Stimulated activated CD8-positive, alpha-beta memory T cell treated with anti-CD3 and anti-CD28 coated beads, Interleukin-2, amount 100 ng/mL, for 1 hour (primary cell): Measurements from ENCODE around the gene SELENON.

ENCODE experiments used
- DNase-seq, 2 donors: peaks; one replicate each; pipeline ENCODE4 v3.0.0-alpha.2; 2020; ENCODE audit warnings: low read depth in 2 of 2

The SELENON gene

GRCh38 chr1:25770541-25771220 lies 29.3 kb upstream of the SELENON start:
- no peak for DNase-seq

DNA sequence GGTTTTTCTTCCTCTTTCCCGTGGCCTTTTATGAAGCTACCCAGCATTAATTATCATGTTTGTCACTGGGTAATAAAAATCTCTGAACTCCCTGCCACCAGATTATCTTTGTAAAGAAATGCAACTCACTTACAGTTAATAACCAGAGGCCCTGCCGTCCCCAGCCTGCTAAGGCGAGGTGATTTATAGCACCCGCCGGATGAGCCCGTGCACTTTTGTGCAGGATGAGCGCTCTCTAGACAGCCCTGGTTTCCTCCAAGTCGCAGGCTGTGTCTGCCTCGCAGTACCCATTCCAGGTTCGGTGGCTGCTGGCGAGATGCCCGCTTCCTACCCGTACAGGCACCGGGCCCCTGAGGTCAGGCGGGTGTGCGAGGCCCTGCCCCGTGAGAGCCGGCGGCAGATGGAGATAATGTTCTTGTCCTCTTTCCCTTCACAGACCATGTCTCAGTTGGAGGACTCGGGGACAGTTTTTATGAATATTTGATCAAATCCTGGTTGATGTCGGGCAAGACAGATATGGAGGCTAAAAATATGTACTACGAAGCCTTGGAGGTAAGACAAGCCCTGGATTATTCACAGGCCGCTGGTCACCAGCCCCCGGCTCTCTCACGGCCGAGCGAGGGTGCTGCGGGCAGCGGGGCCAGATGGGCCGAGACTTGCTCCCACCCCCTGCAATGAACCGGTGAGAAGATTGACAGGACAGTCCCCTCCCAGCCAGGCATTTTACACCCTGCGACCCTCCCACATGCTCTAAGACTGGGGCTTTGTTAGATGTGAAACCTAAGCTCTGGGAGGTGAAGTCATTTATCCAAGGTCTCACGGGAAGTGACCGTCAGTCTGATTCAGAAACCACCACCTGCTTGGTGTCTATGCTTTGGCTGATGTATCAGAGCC lies 28.5 kb upstream of the SELENON start:
- no peak for DNase-seq

- DNase-seq: no peak
These were observed 27.8 kb upstream of the SELENON start for GRCh38 chr1:25772164-25772563.

- DNase-seq: no peak
These were observed 27.2 kb upstream of the SELENON start for GRCh38 chr1:25772692-25773245.

- DNase-seq: no peak
These were observed 26.4 kb upstream of the SELENON start for GRCh38 chr1:25773441-25774125.

- no peak for DNase-seq
These were observed 25.7 kb upstream of the SELENON start for GRCh38 chr1:25774206-25774803.

DNA sequence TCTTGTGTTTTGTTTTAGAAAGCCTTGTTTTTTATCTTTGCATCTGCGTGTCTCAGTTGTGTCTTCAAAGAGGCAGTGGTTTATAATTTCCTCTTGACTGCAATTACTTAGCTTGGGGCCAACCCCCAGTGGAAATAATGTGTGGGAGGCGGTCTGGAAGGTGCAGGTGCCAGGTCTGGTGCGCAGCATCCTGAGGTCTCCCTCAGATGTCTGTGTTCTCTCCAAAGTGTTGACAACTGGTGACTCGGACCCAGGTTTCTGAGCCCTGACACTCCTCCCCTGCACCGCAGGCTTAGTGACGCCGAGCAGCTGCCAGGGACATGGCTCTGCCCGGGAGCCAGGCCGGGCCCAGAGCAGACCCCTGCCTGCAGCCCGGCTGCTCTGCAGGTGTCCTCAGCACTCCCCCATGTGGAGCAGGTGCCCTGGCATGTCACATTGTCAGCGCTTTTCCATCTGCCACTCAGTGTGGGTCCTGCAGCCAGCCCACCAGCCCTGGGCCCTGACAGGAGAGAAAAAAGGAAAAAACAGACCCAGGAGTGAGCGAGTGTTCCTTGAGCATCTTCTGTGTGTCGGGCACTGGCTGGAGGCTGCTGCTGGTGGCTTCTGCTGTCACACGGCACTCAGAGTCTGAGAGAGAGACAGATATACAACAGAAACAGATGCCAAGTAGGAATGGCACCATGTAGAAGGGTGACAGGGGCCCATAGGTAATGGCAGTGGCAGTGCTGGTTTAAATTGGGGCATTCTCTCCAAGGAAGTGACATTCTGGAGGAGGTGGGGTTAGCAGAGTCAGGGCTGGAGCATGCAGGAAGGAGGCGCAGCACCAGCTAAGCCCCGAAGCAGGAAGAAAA lies 24.8 kb upstream of the SELENON start:
- peak; percentile 60 to 70 for DNase-seq

GRCh38 chr1:25779388-25779787 lies 20.6 kb upstream of the SELENON start:
- DNase-seq: no peak

DNA sequence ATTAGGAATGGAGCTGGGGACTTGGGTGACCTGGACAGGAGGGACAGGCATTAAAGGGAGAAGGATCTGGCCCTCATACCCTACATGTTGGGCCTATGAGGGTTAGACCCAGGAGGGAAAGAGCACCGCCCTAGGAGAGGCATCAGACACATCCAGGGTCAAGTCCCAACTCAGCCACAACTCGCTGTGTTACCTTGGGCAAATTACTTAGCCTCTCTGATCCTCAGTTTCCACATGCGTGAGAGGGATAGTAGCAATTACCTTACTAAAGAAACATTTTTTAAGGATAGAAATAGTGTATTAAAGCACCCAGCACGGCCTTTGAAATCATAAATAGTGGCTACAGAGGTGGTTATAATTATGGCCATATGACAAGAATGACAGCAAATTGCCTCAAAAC lies 20.1 kb upstream of the SELENON start:
- no peak for DNase-seq

- DNase-seq: no peak
These were observed 19.5 kb upstream of the SELENON start for GRCh38 chr1:25780318-25781129.

DNA sequence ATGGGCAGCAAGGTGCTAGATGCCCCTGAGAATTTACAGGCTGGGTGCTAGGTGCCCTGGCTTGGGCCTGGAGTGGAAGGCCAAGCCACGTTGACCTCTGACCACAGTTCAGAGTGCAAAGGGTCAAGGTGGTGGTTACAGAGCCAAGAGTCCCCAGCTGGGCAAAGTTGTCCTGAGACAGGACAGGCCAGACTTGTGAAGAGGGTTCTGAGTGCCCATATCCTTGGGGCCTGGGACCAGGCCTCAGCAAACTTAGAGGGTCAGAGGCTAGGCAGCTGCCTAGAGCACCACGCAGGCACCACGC lies 18.9 kb upstream of the SELENON start:
- DNase-seq: no peak

DNA sequence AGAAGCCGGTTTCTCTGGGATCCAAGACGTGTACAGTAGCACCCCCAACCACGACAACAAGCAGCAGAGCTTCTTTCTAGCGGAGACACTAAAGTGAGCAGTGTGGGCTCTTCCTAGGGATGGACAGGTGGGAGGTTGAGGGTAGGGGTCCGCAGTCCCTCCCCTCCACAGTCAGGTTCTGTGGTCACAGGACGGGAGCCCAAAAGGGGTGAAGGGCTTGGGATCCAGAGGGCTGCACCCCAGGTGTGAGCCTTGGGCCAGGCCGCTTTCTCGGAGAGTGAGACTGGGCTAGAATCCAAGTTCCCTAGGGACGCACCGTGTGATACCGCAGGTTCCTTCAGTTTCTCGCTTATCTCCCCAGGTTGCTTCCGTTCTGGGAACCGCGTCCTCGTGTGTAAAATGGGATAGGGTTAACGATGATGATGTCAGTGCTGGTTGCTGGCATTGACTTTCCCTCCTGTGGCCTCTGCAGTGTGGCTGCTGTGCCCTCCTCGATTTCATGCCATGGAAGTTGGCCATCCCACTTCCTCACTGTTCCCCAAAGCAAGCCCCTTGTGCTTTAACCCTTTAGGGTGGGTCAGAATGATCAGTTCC lies 17.3 kb upstream of the SELENON start:
- DNase-seq: no peak

DNA sequence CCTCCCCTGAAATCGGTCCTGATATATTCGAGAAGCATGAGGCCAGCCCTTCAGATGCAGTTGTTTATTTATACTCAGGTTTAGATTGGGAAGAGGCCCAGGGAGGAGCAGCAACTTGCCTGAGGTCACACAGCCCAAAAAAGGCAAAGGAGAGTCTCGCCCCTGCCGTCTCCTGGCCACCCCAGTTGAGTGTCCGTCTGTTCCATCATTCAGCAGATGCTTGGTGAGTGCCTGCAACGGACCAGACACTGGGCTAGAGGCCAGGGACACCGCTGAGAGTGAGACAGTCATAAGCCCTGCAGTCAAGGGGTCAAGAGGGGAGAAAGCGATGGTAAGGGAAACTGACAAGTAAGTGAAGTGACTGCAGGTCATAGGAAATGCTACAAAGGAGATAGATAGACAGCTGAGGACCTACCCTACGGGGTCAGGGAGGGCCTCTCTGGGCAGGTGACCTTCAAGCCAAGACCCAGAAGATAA lies 15.4 kb upstream of the SELENON start:
- DNase-seq: no peak

DNA sequence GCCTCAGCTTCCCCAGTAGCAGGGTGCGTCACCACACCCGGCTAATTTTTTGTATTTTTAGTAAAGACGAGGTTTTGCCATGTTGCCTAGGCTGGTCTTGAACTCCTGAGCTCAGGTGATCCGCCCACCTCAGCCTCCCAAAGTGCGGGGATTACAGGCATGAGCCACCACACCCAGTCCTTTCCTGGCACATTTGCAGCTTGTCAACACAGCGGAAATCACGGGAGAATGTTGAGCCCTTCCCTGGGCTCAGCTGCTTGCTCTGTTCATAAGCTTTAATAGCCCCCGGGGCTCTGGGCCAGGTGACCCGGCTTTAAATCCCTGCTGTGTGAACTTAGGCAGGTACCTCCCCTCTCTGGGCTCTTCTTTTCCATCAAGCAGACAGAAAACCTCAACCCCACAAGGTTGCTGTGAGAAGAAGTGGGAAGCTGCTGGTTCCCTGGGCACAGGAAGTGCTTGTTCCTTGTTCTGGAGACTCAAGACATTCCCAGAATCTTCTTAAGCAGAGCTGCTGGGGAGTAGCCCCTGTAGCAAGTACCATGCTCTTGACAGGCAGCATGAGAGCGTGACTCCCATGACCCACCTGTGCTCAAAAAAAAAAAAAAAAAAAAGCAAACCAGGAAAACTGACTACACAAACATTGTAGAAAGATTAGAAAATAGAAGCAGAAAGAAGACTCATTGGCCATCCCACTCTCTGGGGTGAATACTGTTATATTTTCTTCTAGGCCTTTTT lies 14.5 kb upstream of the SELENON start:
- DNase-seq: no peak

DNA sequence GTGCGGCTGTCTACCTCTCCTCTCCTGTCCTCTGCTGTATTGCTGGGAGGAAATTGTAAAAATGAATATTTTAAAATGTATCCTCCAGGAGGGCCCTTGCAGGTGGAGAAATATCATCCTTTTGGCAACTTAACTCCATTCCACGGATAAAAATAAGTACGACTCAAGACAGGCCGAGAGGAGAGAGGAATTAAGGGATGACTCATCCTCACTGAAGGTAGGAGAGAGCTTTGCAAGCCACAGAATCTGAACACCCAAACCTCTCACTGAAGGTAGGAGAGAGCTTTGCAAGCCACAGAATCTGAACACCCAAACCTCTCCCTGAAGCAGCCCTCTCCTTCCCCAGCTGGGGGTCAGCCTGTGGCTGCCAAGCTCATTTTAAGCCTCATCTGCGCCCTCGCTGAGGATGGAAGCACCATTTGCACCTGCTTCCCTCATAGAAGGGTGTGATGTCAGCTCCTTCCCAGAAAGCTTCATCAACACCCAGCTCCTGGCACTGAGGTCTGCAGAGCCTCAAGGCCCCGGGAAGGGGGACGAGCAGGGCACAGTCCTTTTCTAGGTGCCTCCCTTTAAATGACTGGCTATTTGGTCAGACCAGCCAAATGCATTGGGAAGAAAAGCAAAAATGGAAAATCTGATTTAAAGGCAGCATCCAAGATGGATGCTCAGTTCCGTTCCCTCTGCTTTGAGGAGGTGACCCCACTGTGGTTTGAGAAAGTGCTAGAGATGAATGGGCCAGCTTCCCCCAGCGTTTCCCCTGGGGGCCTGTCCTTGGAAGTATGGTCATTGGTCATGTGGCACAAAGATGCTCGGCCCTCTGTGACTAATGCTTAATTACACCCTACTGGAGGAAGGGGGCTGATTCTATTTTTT lies 12.9 kb upstream of the SELENON start:
- DNase-seq: no peak

GRCh38 chr1:25787760-25788166 lies 12.2 kb upstream of the SELENON start:
- DNase-seq: no peak

- DNase-seq: no peak
These were observed 9.5 kb upstream of the SELENON start for GRCh38 chr1:25790472-25790871.

- no peak for DNase-seq
These were observed 7.9 kb upstream of the SELENON start for GRCh38 chr1:25792115-25792514.
